ENCODE data around the gene CEACAM16.
A peak's percentile ranks its signal among the peaks of the same experiment; 100 is the strongest.

Gene CEACAM16

DNA sequence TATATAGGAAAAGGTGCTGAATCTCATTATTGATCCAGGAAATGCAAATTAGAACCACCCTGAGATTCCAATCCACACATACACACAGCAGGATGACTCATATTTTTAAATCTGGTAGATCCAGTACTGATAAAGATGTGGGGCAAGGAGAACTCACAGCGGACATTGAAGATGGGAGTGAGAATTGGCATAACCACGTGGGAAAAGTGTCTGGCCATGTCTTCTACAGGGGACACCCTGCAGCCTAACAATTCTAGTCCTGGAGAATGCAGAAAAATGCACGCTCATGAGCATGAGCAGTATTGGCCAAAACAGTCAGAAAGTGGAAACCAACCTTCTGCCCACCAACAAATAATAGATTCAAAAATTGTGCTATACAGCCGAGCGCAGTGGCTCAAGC lies 36.1 kb downstream of the CEACAM16 start:
- Mint-ChIP-seq H3K36me3 (ENCODE audit: low read depth) (no peaks in the 10 kb centered on the region), H3K4me1 (peaks cover 8% of the 10 kb centered on the region), H3K27me3 (ENCODE audit: low read depth) (peaks cover 15% of the 10 kb centered on the region), H3K4me3 (no peak overlapping the region), H3K27ac (peak overlapping the region in 1 of 3 experiments; percentile 41), H3K9me3 (no peaks in the 10 kb centered on the region)
- TF ChIP-seq, protein P1, sequence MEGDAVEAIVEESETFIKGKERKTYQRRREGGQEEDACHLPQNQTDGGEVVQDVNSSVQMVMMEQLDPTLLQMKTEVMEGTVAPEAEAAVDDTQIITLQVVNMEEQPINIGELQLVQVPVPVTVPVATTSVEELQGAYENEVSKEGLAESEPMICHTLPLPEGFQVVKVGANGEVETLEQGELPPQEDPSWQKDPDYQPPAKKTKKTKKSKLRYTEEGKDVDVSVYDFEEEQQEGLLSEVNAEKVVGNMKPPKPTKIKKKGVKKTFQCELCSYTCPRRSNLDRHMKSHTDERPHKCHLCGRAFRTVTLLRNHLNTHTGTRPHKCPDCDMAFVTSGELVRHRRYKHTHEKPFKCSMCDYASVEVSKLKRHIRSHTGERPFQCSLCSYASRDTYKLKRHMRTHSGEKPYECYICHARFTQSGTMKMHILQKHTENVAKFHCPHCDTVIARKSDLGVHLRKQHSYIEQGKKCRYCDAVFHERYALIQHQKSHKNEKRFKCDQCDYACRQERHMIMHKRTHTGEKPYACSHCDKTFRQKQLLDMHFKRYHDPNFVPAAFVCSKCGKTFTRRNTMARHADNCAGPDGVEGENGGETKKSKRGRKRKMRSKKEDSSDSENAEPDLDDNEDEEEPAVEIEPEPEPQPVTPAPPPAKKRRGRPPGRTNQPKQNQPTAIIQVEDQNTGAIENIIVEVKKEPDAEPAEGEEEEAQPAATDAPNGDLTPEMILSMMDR (IDR thresholded peaks at IDR 0.05; ENCODE audit: unreplicated experiment in 3 of 3), result no peak

- Mint-ChIP-seq H3K9me3 (no peaks in the 10 kb centered on the region), H3K36me3 (ENCODE audit: low read depth) (no peaks in the 10 kb centered on the region), H3K4me1 (peaks cover 21% of the 10 kb centered on the region), H3K27me3 (ENCODE audit: low read depth) (peaks cover 7% of the 10 kb centered on the region), H3K27ac (no peak overlapping the region), H3K4me3 (no peak overlapping the region)
- TF ChIP-seq, protein P1 (IDR thresholded peaks at IDR 0.05; ENCODE audit: unreplicated experiment in 3 of 3), result no peak
Measured at GRCh38 chr19:44737238-44738071, 38.5 kb downstream of the CEACAM16 start.

- peaks cover 4% of the 10 kb centered on the region for H3K27me3 Mint-ChIP-seq (ENCODE audit: low read depth)
- H3K27ac Mint-ChIP-seq, result peak overlapping the region in 1 of 3 experiments; percentile 59
- H3K4me1 Mint-ChIP-seq, result peaks cover 28% of the 10 kb centered on the region
- H3K9me3 Mint-ChIP-seq, result no peaks in the 10 kb centered on the region
- TF ChIP-seq, protein P1 (IDR thresholded peaks at IDR 0.05; ENCODE audit: unreplicated experiment in 3 of 3), result no peak
- no peak overlapping the region for H3K4me3 Mint-ChIP-seq
- H3K36me3 Mint-ChIP-seq (ENCODE audit: low read depth), result no peaks in the 10 kb centered on the region
Measured at GRCh38 chr19:44738136-44738535, 39.2 kb downstream of the CEACAM16 start.

DNA sequence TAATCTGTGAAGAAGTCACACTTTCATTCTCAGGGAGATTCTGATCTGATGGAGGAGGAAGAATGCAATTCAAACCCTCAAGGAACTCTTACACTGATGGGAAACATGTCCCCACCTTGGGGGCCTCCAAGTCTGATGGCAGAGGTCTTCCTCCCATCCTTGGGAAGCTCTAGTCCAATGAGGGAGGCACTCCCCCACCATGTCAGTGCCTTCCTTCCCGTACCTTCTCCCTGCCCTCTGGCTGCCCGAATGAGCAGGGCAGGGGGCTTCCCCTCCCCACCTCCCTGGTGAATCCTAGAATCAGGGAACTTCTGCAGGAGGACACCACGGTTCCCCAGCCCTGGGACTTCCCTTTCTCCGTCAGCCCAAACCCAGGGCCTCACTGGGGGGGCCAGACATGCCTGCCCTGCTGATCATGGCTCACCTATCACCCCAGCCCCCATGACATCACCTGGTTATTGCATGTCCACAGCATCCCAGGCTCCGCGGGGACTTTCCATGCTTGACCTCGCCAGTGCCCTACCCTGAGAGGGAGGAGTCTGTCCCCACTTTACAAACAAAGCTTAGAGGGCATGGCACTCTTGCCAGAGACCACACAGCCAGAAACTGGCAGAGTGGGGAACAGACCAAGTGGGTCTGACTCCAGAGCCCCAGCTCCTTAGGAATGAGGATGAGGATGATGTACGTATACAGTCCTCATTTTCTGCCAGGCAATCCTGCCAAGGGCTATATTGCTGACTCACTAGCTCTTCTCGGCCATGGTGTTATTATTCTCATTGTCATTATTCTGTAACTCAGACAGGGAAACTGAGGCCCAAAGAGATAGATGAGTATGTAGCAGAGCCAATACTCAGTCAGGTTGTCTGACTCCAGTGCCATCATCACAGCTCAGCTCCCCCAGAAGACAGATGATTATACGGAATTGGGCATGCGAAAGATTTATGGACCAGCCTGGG lies 39.9 kb downstream of the CEACAM16 start:
- H3K4me1 Mint-ChIP-seq, result peaks cover 29% of the 10 kb centered on the region
- H3K27ac Mint-ChIP-seq, result peak overlapping the region in 1 of 3 experiments; percentile 59
- no peaks in the 10 kb centered on the region for H3K9me3 Mint-ChIP-seq
- no peaks in the 10 kb centered on the region for H3K36me3 Mint-ChIP-seq (ENCODE audit: low read depth)
- no peak overlapping the region for H3K4me3 Mint-ChIP-seq
- TF ChIP-seq, protein P1 (IDR thresholded peaks at IDR 0.05; ENCODE audit: unreplicated experiment in 3 of 3), result no peak
- peaks cover 4% of the 10 kb centered on the region for H3K27me3 Mint-ChIP-seq (ENCODE audit: low read depth)

DNA sequence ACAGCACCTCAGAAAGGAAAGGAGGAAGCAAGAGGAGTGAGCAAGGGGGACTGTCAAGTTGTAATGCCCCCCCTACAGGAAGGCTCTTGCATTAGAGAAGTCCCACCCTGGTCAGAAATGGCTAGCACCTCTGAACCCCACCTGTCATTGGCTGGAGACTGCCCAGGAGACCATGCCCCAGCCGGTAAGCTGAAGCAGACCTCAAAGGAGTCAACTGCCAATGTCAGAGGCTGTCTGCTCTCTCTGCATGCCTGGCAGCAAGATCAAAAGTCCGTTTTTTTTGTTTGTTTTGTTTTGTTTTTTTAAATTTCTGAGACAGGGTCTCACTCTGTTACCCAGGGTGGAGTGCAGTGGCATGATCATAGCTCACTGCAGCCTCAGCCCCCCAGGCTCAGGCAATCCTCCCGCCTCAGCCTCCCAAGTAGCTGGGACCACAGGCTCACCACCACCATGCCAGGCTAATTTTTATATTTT lies 41.4 kb downstream of the CEACAM16 start:
- no peaks in the 10 kb centered on the region for H3K9me3 Mint-ChIP-seq
- H3K36me3 Mint-ChIP-seq (ENCODE audit: low read depth), result no peaks in the 10 kb centered on the region
- H3K27ac Mint-ChIP-seq, result peak overlapping the region in 1 of 3 experiments; percentile 57
- H3K4me3 Mint-ChIP-seq, result no peak overlapping the region
- TF ChIP-seq, protein P1 (IDR thresholded peaks at IDR 0.05; ENCODE audit: unreplicated experiment in 3 of 3), result no peak
- H3K27me3 Mint-ChIP-seq (ENCODE audit: low read depth), result peaks cover 5% of the 10 kb centered on the region
- H3K4me1 Mint-ChIP-seq, result peaks cover 30% of the 10 kb centered on the region
